DMS153 treated with DMSO at 0.1 percent for 48 hours (cell line): ENCODE measurements around the gene LRRC34.
A peak's percentile ranks its signal among the peaks of the same experiment; 100 is the strongest.

Experiments used
- DNase-seq: peaks from one replicate; lab custom pipeline; 2025; ENCODE audit not compliant: unreplicated experiment; lab: John Stamatoyannopoulos, UW

The LRRC34 gene, protein sequence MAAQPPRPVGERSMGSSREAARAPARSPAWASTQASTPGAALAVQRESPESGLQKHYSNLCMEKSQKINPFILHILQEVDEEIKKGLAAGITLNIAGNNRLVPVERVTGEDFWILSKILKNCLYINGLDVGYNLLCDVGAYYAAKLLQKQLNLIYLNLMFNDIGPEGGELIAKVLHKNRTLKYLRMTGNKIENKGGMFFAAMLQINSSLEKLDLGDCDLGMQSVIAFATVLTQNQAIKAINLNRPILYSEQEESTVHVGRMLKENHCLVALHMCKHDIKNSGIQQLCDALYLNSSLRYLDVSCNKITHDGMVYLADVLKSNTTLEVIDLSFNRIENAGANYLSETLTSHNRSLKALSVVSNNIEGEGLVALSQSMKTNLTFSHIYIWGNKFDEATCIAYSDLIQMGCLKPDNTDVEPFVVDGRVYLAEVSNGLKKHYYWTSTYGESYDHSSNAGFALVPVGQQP

DNA sequence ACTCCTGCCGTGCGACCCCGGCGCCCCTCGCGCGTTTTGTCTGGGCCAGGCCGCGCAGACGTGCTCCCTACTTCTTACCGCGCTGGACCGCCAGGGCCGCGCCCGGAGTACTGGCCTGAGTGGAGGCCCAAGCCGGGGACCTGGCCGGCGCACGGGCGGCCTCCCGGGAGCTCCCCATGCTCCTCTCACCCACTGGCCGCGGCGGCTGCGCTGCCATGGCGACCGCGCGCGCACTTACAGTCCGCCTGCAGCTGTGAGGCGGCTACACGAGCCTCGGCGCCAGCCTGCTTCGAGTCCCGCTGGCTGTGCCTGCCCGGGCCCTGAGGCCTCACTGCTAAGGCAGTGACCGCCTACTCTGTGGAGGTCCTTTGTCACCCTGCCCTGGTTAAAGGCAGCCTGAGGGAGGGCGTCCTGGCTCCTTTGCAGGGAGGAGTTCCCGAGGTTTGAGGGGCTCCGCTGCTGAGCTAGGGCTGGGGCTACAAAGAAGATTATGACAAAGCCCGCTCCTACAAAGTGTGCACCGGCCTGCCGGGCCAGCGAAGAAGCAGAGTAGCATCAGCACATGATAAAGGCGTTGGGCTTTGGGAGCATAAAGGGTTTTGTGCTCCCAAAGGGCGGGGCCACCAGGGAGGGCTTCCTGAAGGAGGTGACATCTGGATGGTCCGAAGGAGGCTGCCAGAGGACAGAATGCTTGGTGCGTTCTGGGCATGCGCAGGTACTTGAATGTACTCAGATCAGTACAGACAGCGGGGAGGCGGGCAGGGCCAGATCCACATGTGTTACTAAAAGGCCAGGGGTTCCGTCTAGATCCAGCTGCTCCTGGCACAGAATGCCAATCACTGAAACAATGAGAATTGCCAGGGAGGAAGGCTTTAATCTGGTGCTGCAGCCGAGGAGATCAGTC is at the start of gene LRRC34, which contains the start of gene LRRIQ4:
LRRC34 (minus strand) TSS at position 573 of the 904 bp plus-strand sequence; CDS start at position 217, 356 bp downstream.
LRRIQ4 (plus strand) TSS at position 539 of the 904 bp plus-strand sequence. CDS start 9,052 bp downstream, outside the sequence.
- DNase-seq = peak; percentile 90

DNA sequence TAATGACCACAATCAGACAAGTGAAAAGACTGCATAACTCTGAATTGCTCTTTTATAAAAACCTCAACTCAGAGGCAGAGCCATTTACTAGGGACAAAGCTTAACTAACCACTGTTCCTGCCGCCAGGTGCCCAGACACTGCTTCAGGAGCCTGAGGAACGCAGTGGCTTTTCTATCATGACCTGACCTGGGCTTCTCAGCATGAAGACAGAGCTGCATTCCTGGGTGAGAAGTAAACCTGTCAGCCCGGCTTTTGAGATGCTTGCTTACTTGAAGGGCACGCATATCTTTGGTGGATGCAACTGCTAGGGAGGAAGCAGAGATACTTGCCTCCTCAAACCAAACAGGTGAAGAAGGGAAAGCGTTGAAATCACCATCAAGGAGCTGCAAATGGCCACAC is 49.2 kb upstream of the LRRC34 start:
- no peak for DNase-seq

- DNase-seq = no peak
Observed at GRCh38 chr3:169857811-169858210, 45.1 kb upstream of the LRRC34 start.

GRCh38 chr3:169855514-169855913 is 42.8 kb upstream of the LRRC34 start:
- no peak for DNase-seq

DNA sequence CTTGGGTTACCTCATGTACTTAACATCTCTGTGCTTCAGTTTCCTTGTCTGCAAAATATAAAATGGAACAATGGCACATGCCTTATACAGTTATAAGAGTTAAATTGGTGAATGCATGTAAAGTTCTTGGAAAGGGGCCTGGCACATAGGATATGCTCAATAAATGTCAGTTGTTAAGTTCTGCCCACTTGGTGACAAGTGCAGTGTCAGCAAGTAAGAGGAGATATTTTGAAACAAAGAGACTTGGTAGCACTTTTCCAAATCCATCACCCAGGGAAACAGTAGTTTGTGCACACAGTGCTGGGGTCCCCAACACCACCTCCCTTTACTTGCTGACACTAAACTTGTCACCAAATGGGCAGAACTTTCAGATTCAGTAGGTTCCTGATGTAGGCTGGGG is 37.9 kb upstream of the LRRC34 start:
- DNase-seq = no peak

GRCh38 chr3:169848741-169849140 is 36.0 kb upstream of the LRRC34 start:
- no peak for DNase-seq

GRCh38 chr3:169847896-169848295 is 35.2 kb upstream of the LRRC34 start:
- DNase-seq = peak; percentile 66

DNA sequence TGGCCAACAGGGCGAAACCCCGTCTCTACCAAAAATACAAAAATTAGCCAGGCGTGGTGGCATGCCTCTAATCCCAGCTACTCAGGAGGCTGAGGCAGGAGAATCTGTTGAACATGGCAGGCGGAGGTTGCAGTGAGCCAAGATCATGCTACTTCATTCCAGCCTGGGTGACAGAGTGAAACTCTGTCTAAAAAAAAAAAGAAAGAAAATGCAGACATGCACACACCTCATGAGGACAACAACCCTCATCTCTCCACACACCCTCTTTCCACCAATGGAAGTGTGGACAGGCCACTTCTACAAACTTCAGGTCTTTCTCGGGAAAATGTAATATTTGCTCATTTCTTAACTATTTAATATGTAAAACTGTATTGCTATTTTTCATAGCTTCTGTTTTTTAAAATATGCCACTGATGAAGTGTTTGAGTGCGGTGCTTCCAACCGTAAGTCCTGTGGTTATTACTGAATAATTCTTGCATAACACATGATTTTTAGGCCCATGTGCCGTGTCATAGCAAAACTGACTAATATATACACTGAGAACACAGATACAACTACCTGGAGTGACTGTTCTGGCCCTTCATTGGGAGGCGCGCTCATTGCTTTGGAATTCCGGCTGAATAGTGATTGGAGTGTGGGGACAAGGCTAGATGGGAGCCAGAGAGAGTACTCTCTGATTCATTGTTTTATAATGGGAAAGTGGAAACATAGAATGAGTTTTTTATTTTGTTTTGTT is 33.9 kb upstream of the LRRC34 start:
- DNase-seq = no peak

DNA sequence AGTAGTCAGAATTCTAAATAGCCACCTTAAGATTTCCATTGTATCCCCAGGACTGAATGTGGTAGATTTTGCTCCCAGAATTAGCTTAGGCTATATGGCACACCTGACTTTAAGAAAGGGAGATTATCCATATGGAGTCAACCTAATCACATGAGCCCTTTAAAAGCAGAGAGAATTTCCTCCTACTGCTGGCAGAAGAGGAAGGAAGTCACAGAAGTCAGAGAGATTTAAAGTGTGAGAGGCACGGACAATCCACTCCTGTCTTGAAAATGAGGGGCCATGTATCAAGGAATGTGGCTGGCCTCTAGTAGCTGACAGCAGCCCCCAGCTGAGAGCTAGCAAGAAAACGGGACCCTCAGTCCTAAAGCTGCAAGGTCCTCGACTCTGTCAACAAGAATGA is 30.3 kb upstream of the LRRC34 start:
- no peak for DNase-seq

- no peak for DNase-seq
Observed at GRCh38 chr3:169841171-169841570, 28.5 kb upstream of the LRRC34 start.

DNA sequence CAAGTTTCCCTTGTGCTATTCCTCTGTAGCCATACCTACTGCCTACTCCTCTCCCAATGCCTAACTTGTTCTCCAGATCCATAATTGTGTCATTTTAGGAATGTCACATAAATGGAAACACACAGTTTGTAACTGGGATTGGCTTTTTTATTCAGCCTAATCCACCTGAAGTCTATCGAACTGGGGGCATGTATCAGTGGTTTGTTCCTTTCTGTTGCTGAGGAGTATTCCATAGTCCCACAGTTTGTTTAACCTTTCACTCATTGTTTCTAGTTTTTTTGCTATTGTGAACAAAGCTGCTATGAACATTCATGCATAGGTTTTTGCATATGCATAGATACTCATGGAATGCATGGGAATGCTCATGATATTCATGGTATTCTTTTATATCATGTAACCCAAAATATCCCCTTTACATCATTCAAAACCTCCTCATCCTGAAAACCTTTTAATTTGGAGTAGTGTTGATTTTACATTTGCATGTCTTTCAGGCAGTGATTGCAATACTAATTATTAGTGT is 25.9 kb upstream of the LRRC34 start:
- DNase-seq = no peak

- DNase-seq = no peak
Observed at GRCh38 chr3:169836942-169837275, 24.2 kb upstream of the LRRC34 start.

GRCh38 chr3:169836078-169836941 is 23.6 kb upstream of the LRRC34 start:
- no peak for DNase-seq

DNA sequence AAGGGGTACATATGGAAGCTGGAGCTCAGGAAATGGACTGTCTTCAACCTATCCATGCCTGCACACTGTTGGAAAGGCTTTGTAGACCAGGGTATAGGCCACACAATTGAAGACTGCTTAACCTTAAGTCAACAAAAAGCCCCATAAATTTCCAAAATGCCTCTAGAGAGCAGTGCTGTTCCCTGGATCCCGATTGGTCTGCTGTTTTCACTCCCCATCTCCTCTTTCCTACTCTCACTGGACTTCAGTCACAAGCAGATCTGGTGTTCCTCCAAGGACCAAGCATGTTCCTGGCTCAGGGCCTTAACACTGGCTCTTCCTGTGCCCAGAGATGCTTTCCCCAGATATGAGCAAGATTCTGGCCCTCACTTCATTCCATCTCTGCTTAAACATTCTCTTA is 22.8 kb upstream of the LRRC34 start:
- DNase-seq = no peak

DNA sequence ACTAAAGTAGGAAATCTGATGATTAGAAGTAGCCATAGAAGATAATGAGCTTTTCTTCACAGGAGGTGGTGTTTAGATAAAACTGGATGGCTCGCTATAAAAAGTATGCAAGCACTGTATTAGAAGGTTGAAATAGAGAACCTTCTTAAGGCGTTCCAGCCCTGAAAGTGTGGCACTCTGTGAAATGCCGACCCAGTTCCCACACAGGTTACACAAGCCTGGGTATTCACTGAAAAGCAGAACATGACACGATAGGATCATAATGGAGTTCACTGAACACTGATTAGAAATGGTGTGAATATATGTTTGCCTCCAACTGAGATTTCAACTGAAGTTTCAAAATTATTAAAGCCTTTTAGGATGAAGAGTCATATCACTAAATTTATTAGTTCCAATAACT is 15.0 kb upstream of the LRRC34 start:
- DNase-seq = no peak

GRCh38 chr3:169825316-169825715 is 12.6 kb upstream of the LRRC34 start:
- DNase-seq = no peak

GRCh38 chr3:169822983-169823382 is 10.3 kb upstream of the LRRC34 start:
- peak; percentile 73 for DNase-seq

DNA sequence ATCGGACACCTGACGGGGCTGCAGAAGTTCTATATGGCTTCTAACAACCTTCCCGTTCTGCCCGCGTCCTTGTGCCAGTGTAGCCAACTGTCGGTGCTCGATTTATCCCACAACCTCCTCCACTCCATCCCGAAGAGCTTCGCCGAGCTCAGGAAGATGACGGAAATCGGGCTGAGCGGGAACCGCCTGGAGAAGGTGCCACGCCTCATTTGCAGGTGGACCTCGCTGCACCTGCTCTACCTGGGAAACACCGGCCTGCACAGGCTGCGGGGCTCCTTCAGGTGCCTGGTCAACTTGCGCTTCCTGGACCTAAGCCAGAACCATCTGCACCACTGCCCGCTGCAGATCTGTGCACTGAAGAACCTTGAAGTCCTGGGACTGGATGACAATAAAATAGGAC is 9.8 kb upstream of the LRRC34 start:
- DNase-seq = peak; percentile 73

DNA sequence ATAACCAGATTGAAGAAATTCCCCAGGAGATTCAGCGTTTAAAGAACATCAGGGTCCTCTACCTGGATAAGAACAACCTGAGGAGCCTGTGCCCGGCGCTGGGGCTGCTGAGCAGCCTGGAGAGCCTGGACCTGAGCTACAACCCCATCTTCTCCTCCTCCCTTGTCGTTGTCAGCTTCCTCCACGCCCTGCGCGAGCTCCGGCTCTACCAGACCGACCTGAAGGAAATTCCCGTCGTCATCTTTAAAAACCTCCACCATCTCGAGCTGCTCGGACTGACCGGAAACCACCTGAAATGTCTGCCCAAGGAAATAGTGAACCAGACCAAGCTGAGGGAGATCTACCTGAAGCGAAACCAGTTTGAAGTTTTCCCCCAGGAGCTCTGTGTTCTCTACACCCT is 9.4 kb upstream of the LRRC34 start:
- DNase-seq = no peak

DNA sequence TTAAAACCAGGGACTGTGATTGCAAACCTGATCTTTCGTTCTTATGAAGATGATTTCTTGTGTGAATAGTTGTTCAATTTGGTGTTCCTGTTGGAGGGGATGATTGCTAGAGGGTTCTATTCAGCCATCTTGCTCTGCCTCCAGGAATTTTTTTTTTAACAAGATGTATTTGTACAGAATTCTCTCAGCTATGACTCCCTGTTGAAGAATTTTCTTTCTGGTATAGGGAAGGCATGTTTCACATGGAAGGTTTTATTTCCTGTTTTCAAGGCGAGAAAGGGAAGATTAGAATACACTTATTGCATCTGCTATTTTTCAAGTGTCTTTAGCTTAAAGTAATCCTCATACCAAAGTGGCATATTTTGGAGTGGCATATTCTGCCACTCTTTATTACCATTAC is 5.6 kb upstream of the LRRC34 start:
- DNase-seq = no peak
